ENCODE results near the gene NEU4. TPM values are rescaled to one million over a fixed set of nuclear protein-coding genes. Genes with fewer than 3 reads are reported as not detected.
"Not testable (repeated sequence)": the region's sequence is repeated elsewhere in the genome, so short reads cannot be mapped to it uniquely, and the experiment has no call there.

Gene NEU4
- total and polyA plus RNA-seq, 3 donors from 2014 or later, result 0.88 to 2.0 (median 1.6) TPM

GRCh38 chr2:241816431-241817121, 7.6 kb downstream of the NEU4 start:
- H3K27me3 ChIP-seq, result no peaks in the 10 kb centered on the region

GRCh38 chr2:241817126-241817820, 8.3 kb downstream of the NEU4 start:
- no peaks in the 10 kb centered on the region for H3K9me3 ChIP-seq
- TF ChIP-seq POLR2A (IDR thresholded peaks at IDR 0.05), result no peak
- 69 to 71% methylated on average over 13 to 16 of the region's 16 CpGs for WGBS, 2 donors
- H3K4me3 ChIP-seq, result no peak overlapping the region
- H3K27me3 ChIP-seq, result no peaks in the 10 kb centered on the region
- no peaks in the 10 kb centered on the region for H3K36me3 ChIP-seq (ENCODE audit: low read depth, missing control alignments)
- no peaks in the 10 kb centered on the region for H3K4me1 ChIP-seq
- peak; percentile 14 for DNase-seq
- intact Hi-C loops (cut with DNase I; ENCODE audit: low total_unique reads), result no loop called here
- no peak overlapping the region for H3K27ac ChIP-seq

More at GRCh38 chr2:241816431-241817121, 7.6 kb downstream of the NEU4 start:
- no peaks in the 10 kb centered on the region for H3K9me3 ChIP-seq
- 60 to 82% methylated on average over 9 to 32 of the region's 33 CpGs for WGBS, 2 donors
- no peaks in the 10 kb centered on the region for H3K36me3 ChIP-seq (ENCODE audit: low read depth, missing control alignments)
- H3K4me3 ChIP-seq, result no peak overlapping the region
- H3K4me1 ChIP-seq, result peaks cover under 1% of the 10 kb centered on the region
- H3K27ac ChIP-seq, result no peak overlapping the region
- TF ChIP-seq, protein P1, sequence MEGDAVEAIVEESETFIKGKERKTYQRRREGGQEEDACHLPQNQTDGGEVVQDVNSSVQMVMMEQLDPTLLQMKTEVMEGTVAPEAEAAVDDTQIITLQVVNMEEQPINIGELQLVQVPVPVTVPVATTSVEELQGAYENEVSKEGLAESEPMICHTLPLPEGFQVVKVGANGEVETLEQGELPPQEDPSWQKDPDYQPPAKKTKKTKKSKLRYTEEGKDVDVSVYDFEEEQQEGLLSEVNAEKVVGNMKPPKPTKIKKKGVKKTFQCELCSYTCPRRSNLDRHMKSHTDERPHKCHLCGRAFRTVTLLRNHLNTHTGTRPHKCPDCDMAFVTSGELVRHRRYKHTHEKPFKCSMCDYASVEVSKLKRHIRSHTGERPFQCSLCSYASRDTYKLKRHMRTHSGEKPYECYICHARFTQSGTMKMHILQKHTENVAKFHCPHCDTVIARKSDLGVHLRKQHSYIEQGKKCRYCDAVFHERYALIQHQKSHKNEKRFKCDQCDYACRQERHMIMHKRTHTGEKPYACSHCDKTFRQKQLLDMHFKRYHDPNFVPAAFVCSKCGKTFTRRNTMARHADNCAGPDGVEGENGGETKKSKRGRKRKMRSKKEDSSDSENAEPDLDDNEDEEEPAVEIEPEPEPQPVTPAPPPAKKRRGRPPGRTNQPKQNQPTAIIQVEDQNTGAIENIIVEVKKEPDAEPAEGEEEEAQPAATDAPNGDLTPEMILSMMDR (IDR thresholded peaks at IDR 0.05), result no peak
- no peak for TF ChIP-seq POLR2A (IDR thresholded peaks at IDR 0.05)
- intact Hi-C loops (cut with DNase I; ENCODE audit: low total_unique reads), result no loop called here
- DNase-seq, result peak; percentile 16

- H3K27me3 ChIP-seq; H3K4me1 ChIP-seq; H3K27ac ChIP-seq; H3K9me3 ChIP-seq; H3K4me3 ChIP-seq; intact Hi-C loops (cut with DNase I; ENCODE audit: low total_unique reads); DNase-seq; H3K36me3 ChIP-seq (ENCODE audit: low read depth, missing control alignments): not testable (repeated sequence)
- 90 to 93% methylated on average over 10 of the region's 10 CpGs for WGBS, 2 donors
Measured at GRCh38 chr2:241817821-241818215, 8.8 kb downstream of the NEU4 start.

GRCh38 chr2:241818229-241818942, 9.4 kb downstream of the NEU4 start:
- Histone ChIP-seq H3K36me3 (ENCODE audit: low read depth, missing control alignments) (no peaks in the 10 kb centered on the region), H3K27me3 (no peaks in the 10 kb centered on the region), H3K4me1 (no peaks in the 10 kb centered on the region), H3K4me3 (no peak overlapping the region), H3K27ac (no peak overlapping the region), H3K9me3 (no peaks in the 10 kb centered on the region)
- peak; percentile 4 for DNase-seq
- TF ChIP-seq, protein P1 (IDR thresholded peaks at IDR 0.05), result no peak
- no peak for TF ChIP-seq POLR2A (IDR thresholded peaks at IDR 0.05)
- 88 to 91% methylated on average over 10 to 25 of the region's 25 CpGs for WGBS, 2 donors
- intact Hi-C loops (cut with DNase I; ENCODE audit: low total_unique reads), result no loop called here

DNA sequence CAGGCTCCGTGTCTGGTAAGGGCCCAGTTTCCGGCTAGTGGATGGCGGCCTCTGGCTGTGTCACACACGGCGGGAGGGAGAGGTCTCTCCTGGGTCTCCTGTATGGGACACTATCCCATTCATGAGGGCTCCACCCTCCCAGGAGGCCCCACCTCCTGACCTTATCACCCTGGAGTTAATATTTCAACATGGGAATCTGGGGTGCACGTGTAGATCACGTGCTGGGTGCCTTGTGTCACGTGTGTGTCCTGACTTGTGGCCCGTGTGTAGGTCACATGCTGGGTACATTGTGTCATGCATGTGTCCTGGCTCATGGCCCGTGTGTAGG, 9.9 kb downstream of the NEU4 start:
- H3K36me3 ChIP-seq (ENCODE audit: low read depth, missing control alignments), result no peaks in the 10 kb centered on the region
- no peaks in the 10 kb centered on the region for H3K27me3 ChIP-seq
- no peak overlapping the region for H3K4me3 ChIP-seq
- peak; percentile 8 for DNase-seq
- intact Hi-C loops (cut with DNase I; ENCODE audit: low total_unique reads), result no loop called here
- H3K9me3 ChIP-seq, result no peaks in the 10 kb centered on the region
- no peak overlapping the region for H3K27ac ChIP-seq
- no peaks in the 10 kb centered on the region for H3K4me1 ChIP-seq
- 80 to 100% methylated on average over 4 to 10 of the region's 10 CpGs for WGBS, 2 donors
- no peak for TF ChIP-seq POLR2A (IDR thresholded peaks at IDR 0.05)
- TF ChIP-seq, protein P1 (IDR thresholded peaks at IDR 0.05), result no peak

DNA sequence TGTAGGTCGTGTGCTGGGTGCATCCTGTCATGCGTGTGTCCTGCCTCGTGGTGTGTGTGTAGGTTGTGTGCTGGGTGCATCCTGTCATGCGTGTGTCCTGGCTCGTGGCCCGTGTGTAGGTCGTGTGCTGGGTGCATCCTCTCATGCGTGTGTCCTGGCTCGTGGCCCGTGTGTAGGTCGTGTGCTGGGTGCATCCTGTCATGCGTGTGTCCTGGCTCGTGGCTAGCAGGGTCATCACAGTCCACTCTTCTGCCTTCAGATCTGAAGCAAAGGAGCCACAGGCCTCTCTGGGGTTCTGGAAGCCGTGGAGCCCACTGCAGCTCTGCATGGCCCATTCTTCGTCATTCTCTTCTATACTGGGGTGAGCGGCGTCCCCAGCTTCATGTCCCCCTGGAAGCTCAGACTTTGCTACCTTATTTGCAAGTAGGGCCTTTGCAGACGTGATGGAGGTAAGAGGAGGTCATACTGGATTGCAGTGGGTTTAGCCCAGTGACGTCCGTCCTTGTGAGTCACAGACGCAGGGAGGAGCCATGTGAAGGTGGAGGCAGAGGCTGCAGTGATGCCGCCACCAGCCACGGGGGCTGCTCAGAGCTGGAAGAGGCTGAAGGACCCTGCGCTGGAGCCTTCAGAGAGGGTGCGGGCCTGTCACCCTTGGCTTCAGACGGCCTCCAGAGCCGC, 11.1 kb downstream of the NEU4 start:
- 88 to 92% methylated on average over 23 to 26 of the region's 27 CpGs for WGBS, 2 donors

More for the DNA sequence above, 11.1 kb downstream of the NEU4 start:
- H3K9me3 ChIP-seq; H3K27me3 ChIP-seq; H3K36me3 ChIP-seq (ENCODE audit: low read depth, missing control alignments); H3K27ac ChIP-seq; H3K4me1 ChIP-seq; H3K4me3 ChIP-seq; intact Hi-C loops (cut with DNase I; ENCODE audit: low total_unique reads): not testable (repeated sequence)
- peak; percentile 11 for DNase-seq

All from testis (tissue), 3 donors.